Mesenchymal stem cell (in vitro differentiated cells and primary cell): ENCODE data around the gene MSMB.

Source experiments
- DNase-seq: peaks from one replicate; pipeline ENCODE4 v3.0.0-alpha.2; 2013
- H2AFZ ChIP-seq: one replicate; pipeline ENCODE4 v1.6.1; 2013; ENCODE audit warnings: low read depth, mild to moderate bottlenecking, control low read depth, inconsistent platforms, low read length, moderate library complexity
- H2AK5ac ChIP-seq: 2 replicates; pipeline ENCODE4 v1.6.1; 2013; ENCODE audit warnings: low read length, moderate library complexity, mild to moderate bottlenecking, inconsistent platforms; ENCODE audit not compliant: severe bottlenecking
- H2BK120ac ChIP-seq: one replicate; pipeline ENCODE4 v1.6.1; 2013; ENCODE audit warnings: low read depth, mild to moderate bottlenecking, inconsistent platforms, low read length, moderate library complexity
- H2BK12ac ChIP-seq, 2 experiments: one replicate each; pipeline ENCODE4 v1.6.1; 2013; ENCODE audit warnings: inconsistent platforms in 2 of 2, low read length in 2 of 2, mild to moderate bottlenecking in 2 of 2, moderate library complexity in 2 of 2, control low read depth in 1 of 2
- H2BK15ac ChIP-seq: one replicate; pipeline ENCODE4 v1.6.1; 2013; ENCODE audit warnings: mild to moderate bottlenecking, low read depth, inconsistent platforms; ENCODE audit not compliant: poor library complexity, severe bottlenecking
- H2BK5ac ChIP-seq: 2 replicates; pipeline ENCODE4 v1.6.1; 2013; ENCODE audit warnings: low read depth, mild to moderate bottlenecking, low read length, control low read depth, inconsistent platforms; ENCODE audit not compliant: poor library complexity, severe bottlenecking
- H3K14ac ChIP-seq, 2 experiments: one replicate each; pipeline ENCODE4 v1.6.1; 2013; ENCODE audit warnings: inconsistent platforms in 2 of 2, low read length in 2 of 2, control low read depth in 1 of 2, mild to moderate bottlenecking in 1 of 2, moderate library complexity in 1 of 2
- H3K18ac ChIP-seq, 2 experiments: one replicate each; pipeline ENCODE4 v1.6.1; 2013; ENCODE audit warnings: inconsistent platforms in 2 of 2, low read length in 2 of 2, control low read depth in 1 of 2, low read depth in 1 of 2, mild to moderate bottlenecking in 1 of 2
- H3K23ac ChIP-seq, 2 experiments: one replicate each; pipeline ENCODE4 v1.6.1; 2013; ENCODE audit warnings: inconsistent platforms in 2 of 2, low read length in 2 of 2, mild to moderate bottlenecking in 2 of 2, moderate library complexity in 2 of 2, control low read depth in 1 of 2
- H3K27ac ChIP-seq: 2 replicates; pipeline ENCODE4 v1.5.1; 2013; ENCODE audit warnings: mild to moderate bottlenecking, moderate library complexity, low read length, control low read depth, inconsistent platforms; ENCODE audit not compliant: poor library complexity, severe bottlenecking
- H3K27me3 ChIP-seq, 2 experiments: 2 replicates each; pipeline versions ENCODE4 v1.6.1 to v1.7.0; 2013; ENCODE audit warnings: low read length in 2 of 2, mild to moderate bottlenecking in 2 of 2, moderate library complexity in 2 of 2, control low read depth in 1 of 2, inconsistent platforms in 1 of 2; ENCODE audit not compliant: control insufficient read depth in 1 of 2, insufficient read depth in 1 of 2
- H3K36me3 ChIP-seq, 2 experiments: 2 replicates each; pipeline versions ENCODE4 v1.6.1 to v1.7.0; 2013; ENCODE audit warnings: low read length in 2 of 2, control low read depth in 1 of 2, inconsistent platforms in 1 of 2, low read depth in 1 of 2, mild to moderate bottlenecking in 1 of 2; ENCODE audit not compliant: insufficient read depth in 2 of 2, control insufficient read depth in 1 of 2
- H3K4ac ChIP-seq, 2 experiments: one replicate each; pipeline ENCODE4 v1.6.1; 2013; ENCODE audit warnings: inconsistent platforms in 2 of 2, low read length in 2 of 2, mild to moderate bottlenecking in 2 of 2, moderate library complexity in 2 of 2, control low read depth in 1 of 2, low read depth in 1 of 2
- H3K4me1 ChIP-seq: 2 replicates; pipeline ENCODE4 v1.6.1; 2013; ENCODE audit warnings: low read depth, low read length, control low read depth; ENCODE audit not compliant: control insufficient read depth, insufficient read depth
- H3K4me2 ChIP-seq: 2 replicates; pipeline ENCODE4 v1.6.1; 2013; ENCODE audit warnings: low read length, mild to moderate bottlenecking, inconsistent platforms; ENCODE audit not compliant: poor library complexity, severe bottlenecking
- H3K4me3 ChIP-seq, 2 experiments: 2 replicates each; pipeline versions ENCODE4 v1.5.1 to v1.7.0; 2013; ENCODE audit warnings: low read length in 2 of 2, mild to moderate bottlenecking in 2 of 2, control low read depth in 1 of 2, low read depth in 1 of 2; ENCODE audit not compliant: insufficient read depth in 1 of 2
- H3K79me1 ChIP-seq: replicated peaks from 2 replicates; pipeline ENCODE4 v1.6.1; 2013; ENCODE audit warnings: mild to moderate bottlenecking, control low read depth, low read length, inconsistent platforms; ENCODE audit not compliant: poor library complexity, severe bottlenecking
- H3K9ac ChIP-seq: 2 replicates; pipeline ENCODE4 v1.7.0; 2013; ENCODE audit warnings: mild to moderate bottlenecking, low read length, moderate library complexity
- H3K9me3 ChIP-seq: 2 replicates; pipeline ENCODE4 v1.7.0; 2013; ENCODE audit warnings: mild to moderate bottlenecking, low read length; ENCODE audit not compliant: control insufficient read depth
- H4K8ac ChIP-seq: one replicate; pipeline ENCODE4 v1.6.1; 2013; ENCODE audit warnings: inconsistent platforms, mild to moderate bottlenecking, low read length, moderate library complexity
- H4K91ac ChIP-seq: one replicate; pipeline ENCODE4 v1.6.1; 2013; ENCODE audit warnings: mild to moderate bottlenecking, low read length, inconsistent platforms
- WGBS: methylation state at CpG from one replicate; pipeline ENCODE4 v1.1.7; 2013; ENCODE audit warnings: mixed read lengths; 5-methylcytosine and 5-hydroxymethylcytosine counted together

The MSMB gene

GRCh38 chr10:46069771-46070463 lies 23.8 kb upstream of the MSMB start:
- H2BK5ac ChIP-seq: no peak overlapping the region
- 47% methylated on average over 2 of the region's 6 CpGs for WGBS
- H2AFZ ChIP-seq: peak overlapping the region; percentile 63
- H2BK120ac ChIP-seq: no peak overlapping the region
- no peak overlapping the region for H3K4me3 ChIP-seq
- no peak overlapping the region for H3K9ac ChIP-seq
- H3K79me1 ChIP-seq: no peaks in the 10 kb centered on the region
- no peaks in the 10 kb centered on the region for H3K36me3 ChIP-seq
- no peak overlapping the region for H4K8ac ChIP-seq
- DNase-seq: peak; percentile 39
- H3K27ac ChIP-seq: no peak overlapping the region
- H3K9me3 ChIP-seq: peaks cover 3% of the 10 kb centered on the region
- H3K14ac ChIP-seq: no peak overlapping the region
- H3K4me2 ChIP-seq: no peak overlapping the region
- no peak overlapping the region for H3K23ac ChIP-seq
- no peak overlapping the region for H2BK12ac ChIP-seq
- no peak overlapping the region for H2AK5ac ChIP-seq
- H2BK15ac ChIP-seq: no peak overlapping the region
- peaks cover 2% of the 10 kb centered on the region for H3K4me1 ChIP-seq
- H4K91ac ChIP-seq: no peak overlapping the region
- peaks cover 0 to 22% of the 10 kb centered on the region in 2 experiments for H3K27me3 ChIP-seq
- H3K18ac ChIP-seq: peak overlapping the region in 1 of 2 experiments; percentile 21
- no peak overlapping the region for H3K4ac ChIP-seq

- Histone ChIP-seq H3K27me3 (peaks cover 0 to 22% of the 10 kb centered on the region in 2 experiments), H2AK5ac (no peak overlapping the region), H4K8ac (no peak overlapping the region), H4K91ac (peak overlapping the region; percentile 39), H3K36me3 (no peaks in the 10 kb centered on the region), H3K14ac (peak overlapping the region in 1 of 2 experiments; percentile 81), H2BK5ac (no peak overlapping the region), H2BK15ac (no peak overlapping the region), H3K27ac (no peak overlapping the region), H3K23ac (no peak overlapping the region), H3K9me3 (peaks cover 3% of the 10 kb centered on the region), H3K4me2 (no peak overlapping the region), H3K79me1 (no peaks in the 10 kb centered on the region), H3K4ac (no peak overlapping the region), H3K4me3 (no peak overlapping the region), H2BK12ac (no peak overlapping the region), H3K18ac (peak overlapping the region in 1 of 2 experiments; percentile 57), H2BK120ac (no peak overlapping the region), H3K9ac (no peak overlapping the region), H3K4me1 (peaks cover 2% of the 10 kb centered on the region), H2AFZ (no peak overlapping the region)
- DNase-seq: no peak
- 81% methylated on average over 2 of the region's 2 CpGs for WGBS
These were observed 22.8 kb upstream of the MSMB start for GRCh38 chr10:46068905-46069304.

GRCh38 chr10:46068117-46068516 lies 22.0 kb upstream of the MSMB start:
- no peak overlapping the region for H4K8ac ChIP-seq
- no peak overlapping the region for H2AFZ ChIP-seq
- H3K4me1 ChIP-seq: peaks cover 2% of the 10 kb centered on the region
- no peaks in the 10 kb centered on the region for H3K36me3 ChIP-seq
- H2BK120ac ChIP-seq: no peak overlapping the region
- no peak overlapping the region for H3K14ac ChIP-seq
- DNase-seq: no peak
- no peaks in the 10 kb centered on the region for H3K79me1 ChIP-seq
- 100% methylated on average over 1 of the region's 1 CpG for WGBS
- no peak overlapping the region for H2BK5ac ChIP-seq
- no peak overlapping the region for H3K4me3 ChIP-seq
- no peak overlapping the region for H2BK12ac ChIP-seq
- no peak overlapping the region for H3K18ac ChIP-seq
- no peak overlapping the region for H2BK15ac ChIP-seq
- no peak overlapping the region for H3K4me2 ChIP-seq
- no peak overlapping the region for H3K27ac ChIP-seq
- peaks cover under 1% of the 10 kb centered on the region for H3K9me3 ChIP-seq
- H3K4ac ChIP-seq: no peak overlapping the region
- peaks cover 0 to 22% of the 10 kb centered on the region in 2 experiments for H3K27me3 ChIP-seq
- H2AK5ac ChIP-seq: no peak overlapping the region
- H3K23ac ChIP-seq: no peak overlapping the region
- H3K9ac ChIP-seq: no peak overlapping the region
- H4K91ac ChIP-seq: no peak overlapping the region

- WGBS: 83% methylated on average over 1 of the region's 1 CpG
These were observed 18.3 kb upstream of the MSMB start for GRCh38 chr10:46064269-46064817.

More at GRCh38 chr10:46064269-46064817, 18.3 kb upstream of the MSMB start:
- no peak overlapping the region for H2BK120ac ChIP-seq
- no peak overlapping the region for H3K27ac ChIP-seq
- H3K23ac ChIP-seq: no peak overlapping the region
- H3K36me3 ChIP-seq: no peaks in the 10 kb centered on the region
- no peak overlapping the region for H4K8ac ChIP-seq
- H3K4me2 ChIP-seq: no peak overlapping the region
- H2BK12ac ChIP-seq: no peak overlapping the region
- H3K18ac ChIP-seq: no peak overlapping the region
- H3K9me3 ChIP-seq: no peaks in the 10 kb centered on the region
- H2BK15ac ChIP-seq: no peak overlapping the region
- H2AK5ac ChIP-seq: no peak overlapping the region
- peaks cover 7% of the 10 kb centered on the region in 2 experiments for H3K27me3 ChIP-seq
- no peak overlapping the region for H3K9ac ChIP-seq
- H2BK5ac ChIP-seq: no peak overlapping the region
- no peak overlapping the region for H3K14ac ChIP-seq
- H3K4ac ChIP-seq: no peak overlapping the region
- H4K91ac ChIP-seq: no peak overlapping the region
- no peak for DNase-seq
- no peak overlapping the region for H2AFZ ChIP-seq
- no peak overlapping the region for H3K4me3 ChIP-seq
- H3K79me1 ChIP-seq: no peaks in the 10 kb centered on the region
- peaks cover 2% of the 10 kb centered on the region for H3K4me1 ChIP-seq
